HG02970 (cell line): ENCODE results near the gene NFE2L1.
"Not testable (repeated sequence)": the region's sequence is repeated elsewhere in the genome, so short reads cannot be mapped to it uniquely, and the experiment has no call there.

Source experiments
- ATAC-seq: cut with Tn5 transposase; IDR thresholded peaks from one replicate; pipeline ENCODE4 v1.9.1; 2021; ENCODE audit warnings: mild to moderate bottlenecking, moderate library complexity, moderate number of reproducible peaks; ENCODE audit not compliant: unreplicated experiment, low FRiP score

The NFE2L1 gene

GRCh38 chr17:48066656-48067055 lies 18.5 kb downstream of the NFE2L1 start:
- ATAC-seq = no peak

- no peak for ATAC-seq
Measured at GRCh38 chr17:48067245-48067644, 19.1 kb downstream of the NFE2L1 start.

- ATAC-seq = not testable (repeated sequence)
Measured at GRCh38 chr17:48067808-48068207, 19.6 kb downstream of the NFE2L1 start.

- no peak for ATAC-seq
Measured at GRCh38 chr17:48068491-48068961, 20.4 kb downstream of the NFE2L1 start.

GRCh38 chr17:48070195-48070594 lies 22.0 kb downstream of the NFE2L1 start:
- ATAC-seq = no peak

- ATAC-seq = no peak
Measured at GRCh38 chr17:48071654-48072053, 23.5 kb downstream of the NFE2L1 start.

DNA sequence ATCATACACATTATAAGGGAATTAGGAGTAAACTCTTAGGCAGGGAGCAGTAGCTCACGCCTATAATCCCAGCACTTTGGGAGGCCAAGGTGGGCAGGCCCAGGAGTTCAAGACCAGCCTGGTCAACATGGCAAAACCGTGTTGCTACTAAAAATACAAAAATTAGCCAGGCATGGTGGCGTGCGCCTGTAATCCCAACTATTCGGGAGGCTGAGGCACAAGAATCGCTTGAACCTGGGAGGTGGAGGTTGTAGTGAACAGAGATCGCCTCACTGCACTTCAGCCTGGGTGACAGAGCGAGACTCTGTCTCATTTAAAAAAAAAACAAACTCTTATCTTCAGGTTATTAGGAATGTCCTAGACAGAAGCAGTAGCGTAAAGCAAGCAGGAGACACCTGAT lies 24.7 kb downstream of the NFE2L1 start:
- not testable (repeated sequence) for ATAC-seq

DNA sequence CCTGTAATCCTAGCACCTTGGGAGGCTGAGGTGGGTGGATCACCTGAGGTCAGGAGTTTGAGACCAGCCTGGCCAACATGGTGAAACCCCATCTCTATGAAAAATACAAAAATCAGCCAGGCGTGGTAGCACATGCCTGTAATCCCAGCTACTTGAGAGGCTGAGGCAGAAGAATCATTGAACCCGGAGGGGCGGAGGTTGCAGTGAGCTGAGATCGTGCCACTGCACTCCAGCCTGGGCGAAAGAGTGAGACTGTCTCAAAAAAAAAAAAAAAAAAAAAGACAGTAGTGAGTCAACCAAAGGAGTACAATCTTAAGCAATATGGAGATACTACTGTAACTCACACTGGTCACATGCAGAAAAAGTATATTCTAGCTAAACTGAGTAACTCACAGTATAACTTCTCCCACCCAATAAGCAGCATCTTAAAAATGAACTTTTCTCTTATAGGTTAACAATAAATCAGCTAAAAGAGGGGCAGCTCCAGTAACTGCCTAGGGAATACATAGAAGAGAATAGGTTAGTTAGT lies 25.5 kb downstream of the NFE2L1 start:
- ATAC-seq = not testable (repeated sequence)

- ATAC-seq = no peak
Measured at GRCh38 chr17:48074322-48075081, 26.3 kb downstream of the NFE2L1 start.

DNA sequence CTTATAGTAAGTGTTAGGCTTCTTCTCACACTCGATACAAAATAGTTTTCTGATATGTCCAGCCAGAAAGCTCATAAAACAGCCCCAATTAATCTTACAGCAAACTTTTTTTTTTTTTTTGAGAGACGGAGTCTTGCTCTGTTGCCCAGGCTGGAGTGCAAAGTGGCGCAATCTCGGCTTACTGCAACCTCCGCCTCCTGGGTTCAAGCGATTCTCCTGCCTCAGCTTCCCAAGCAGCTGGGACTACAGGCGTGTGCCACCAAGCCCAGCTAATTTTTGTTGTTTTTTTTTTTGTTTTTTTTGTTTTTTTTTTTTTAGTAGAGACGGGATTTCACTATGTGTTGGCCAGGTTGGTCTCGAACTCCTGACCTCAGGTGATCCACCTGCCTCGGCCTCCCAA lies 29.0 kb downstream of the NFE2L1 start:
- not testable (repeated sequence) for ATAC-seq

GRCh38 chr17:48081858-48082257 lies 33.7 kb downstream of the NFE2L1 start:
- ATAC-seq = no peak

GRCh38 chr17:48084932-48085331 lies 36.8 kb downstream of the NFE2L1 start:
- ATAC-seq = no peak

- ATAC-seq = no peak
Measured at GRCh38 chr17:48093341-48094045, 45.3 kb downstream of the NFE2L1 start.

DNA sequence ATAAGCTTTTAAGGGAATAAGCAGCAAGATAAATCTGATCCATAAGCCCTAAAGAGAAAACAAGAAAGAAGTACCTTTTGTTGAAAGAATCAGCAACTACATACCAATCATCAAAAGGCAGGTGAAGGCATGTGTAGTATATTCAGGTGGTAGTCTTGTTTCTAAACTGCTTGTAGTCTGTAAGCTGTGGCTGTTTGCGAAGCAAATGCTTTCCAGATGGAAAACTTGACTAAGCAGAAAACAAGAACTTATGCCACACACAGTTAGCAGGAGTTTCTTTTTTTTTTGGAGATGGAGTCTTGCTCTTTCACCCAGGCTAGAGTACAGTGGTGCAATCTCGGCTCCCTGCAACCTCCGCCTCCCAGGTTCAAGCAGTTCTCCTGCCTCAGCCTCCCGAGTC lies 47.5 kb downstream of the NFE2L1 start:
- ATAC-seq = no peak

GRCh38 chr17:48100160-48100559 lies 52.0 kb downstream of the NFE2L1 start:
- ATAC-seq = no peak

DNA sequence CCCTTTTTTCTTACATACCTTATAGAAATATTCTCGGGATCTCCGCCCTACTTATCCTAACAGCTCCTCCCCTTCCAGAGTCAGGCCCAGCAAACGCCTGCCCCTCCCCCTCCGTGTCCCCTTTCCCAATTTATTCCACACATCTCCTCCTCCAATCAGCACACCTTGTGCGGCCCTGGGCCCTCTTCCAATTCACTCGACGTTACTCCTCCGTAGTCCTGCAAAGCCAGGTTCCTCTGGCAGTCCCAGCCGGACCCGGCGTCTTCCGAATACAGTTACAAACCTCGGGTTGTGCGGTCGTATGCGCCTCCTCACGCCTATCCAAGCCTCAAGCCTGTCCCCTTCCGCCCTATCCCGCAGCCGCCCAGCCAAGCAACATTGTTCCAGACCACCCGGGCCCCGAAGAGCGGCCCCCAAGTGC lies 52.4 kb downstream of the NFE2L1 start:
- no peak for ATAC-seq

- peak; percentile 94 for ATAC-seq
Measured at GRCh38 chr17:48101012-48101720, 53.0 kb downstream of the NFE2L1 start, which contains the start of gene CBX1. Gene CBX1, minus strand, starts transcription at chr17:48101478. Its CDS starts 24,474 bp downstream, at chr17:48077004.

DNA sequence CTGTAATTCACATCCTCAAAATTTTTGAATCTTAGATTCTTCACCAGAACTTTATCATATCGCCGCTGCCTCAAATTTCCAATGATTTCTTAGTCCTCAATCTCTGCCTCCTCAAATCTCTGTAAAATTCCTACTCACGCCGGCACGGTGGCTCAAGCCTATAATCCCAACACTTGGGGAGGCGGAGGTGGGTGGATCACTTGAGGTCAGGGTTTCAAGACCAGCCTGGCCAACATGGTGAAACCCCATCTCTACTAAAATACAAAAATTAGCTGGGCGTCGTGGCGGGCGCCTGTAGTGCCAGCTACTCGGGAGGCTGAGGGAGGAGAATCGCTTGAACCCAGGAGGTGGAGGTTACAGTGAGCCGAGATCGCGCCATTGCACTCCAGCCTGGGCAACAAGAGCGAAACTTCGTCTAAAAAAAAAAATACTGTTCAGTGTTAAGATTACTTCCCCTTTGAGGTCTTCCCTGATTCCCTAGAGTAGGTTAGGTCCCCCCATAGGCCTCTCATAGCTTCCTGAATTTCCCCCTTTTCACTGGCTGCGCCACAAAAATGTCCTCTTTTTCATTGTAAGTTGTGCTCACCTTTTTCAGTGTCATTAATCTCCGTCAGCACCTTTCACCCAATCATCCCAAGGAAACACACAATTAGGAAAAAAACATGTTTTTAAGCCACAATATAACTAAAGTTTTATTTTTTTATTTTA lies 54.0 kb downstream of the NFE2L1 start:
- no peak for ATAC-seq

DNA sequence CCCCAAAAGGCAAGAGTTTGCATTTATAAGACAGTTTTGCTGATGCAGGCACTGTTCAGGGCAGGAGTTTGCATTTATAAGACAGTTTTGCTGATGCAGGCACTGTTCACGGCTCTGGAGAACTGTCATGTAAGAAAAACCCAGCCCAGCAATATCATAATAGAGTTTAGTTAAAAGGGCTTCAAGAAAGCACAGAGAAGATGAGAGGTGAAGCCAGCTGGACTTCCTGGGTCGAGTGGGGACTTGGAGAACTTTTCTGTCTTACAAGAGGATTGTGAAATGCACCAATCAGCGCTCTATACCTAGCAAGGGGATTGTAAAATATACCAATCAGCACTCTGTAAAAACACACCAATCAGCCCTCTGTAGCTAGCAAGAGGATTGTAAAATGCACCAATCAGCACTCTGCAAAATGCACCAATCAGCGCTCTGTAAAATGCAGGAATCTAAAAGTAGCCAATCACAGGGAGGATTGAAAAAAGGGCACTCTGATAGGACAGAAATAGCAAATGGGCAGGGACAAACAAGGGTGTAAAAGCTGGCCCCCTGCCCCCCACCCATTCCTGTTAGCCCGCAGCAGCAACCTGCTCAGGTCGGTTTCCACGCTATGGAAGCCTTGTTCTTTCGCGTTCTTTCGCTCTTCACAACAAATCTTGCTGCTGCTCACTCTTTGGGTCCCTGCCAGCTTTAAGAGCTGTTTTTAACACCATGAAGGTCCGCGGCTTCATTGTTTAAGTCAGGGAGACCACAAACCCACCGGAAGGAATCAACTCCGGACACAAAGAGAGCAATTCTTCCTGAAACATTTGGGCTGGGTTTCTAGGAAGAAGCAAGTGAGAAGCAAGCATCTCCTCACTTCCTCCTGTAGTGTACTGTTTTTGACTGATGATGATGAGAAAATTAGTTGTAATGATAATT lies 54.9 kb downstream of the NFE2L1 start:
- no peak for ATAC-seq
